ENCODE results near the gene ITGB5.

Gene ITGB5

DNA sequence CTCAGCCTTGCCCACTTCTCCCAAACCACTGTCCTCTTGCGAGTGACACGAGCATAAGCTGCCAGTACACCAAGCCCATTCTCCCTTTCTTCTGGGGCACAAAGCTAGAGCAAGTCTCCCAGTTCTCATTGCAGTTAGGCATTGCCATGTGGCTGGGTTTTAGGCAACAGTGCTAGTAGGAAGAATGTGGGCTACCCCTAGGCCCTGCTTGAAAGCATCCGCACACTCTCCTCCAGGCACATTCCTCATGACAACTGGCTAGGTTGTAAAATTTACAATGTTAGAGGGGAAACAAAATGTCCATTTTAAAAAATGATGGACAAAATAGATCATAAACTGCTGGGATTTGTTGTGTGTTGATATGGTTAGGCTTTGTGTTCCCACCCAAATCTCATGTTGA lies 19.7 kb downstream of the ITGB5 start:
- no peak for DNase-seq (ENCODE audit: low read depth in 2 of 2, low spot score in 1 of 2)

DNA sequence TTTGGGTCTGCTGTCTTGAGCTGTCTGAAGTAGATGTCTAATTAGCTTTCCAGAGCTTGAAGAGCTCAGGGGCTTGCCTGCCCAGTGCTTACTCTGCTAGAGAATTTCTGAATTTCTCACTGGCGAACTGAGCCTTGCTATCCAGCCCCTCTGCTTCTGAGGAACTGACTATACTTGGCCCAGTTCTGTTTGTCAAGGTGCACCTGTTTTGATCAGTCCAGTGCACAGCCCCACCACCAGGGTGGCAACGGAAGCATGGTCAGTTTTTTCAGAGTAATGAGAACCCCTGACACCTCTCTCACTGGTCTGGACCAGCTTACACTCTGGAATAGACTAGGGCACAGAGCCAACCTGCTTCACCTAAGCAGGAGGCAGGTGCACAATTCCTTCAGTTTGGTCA lies 25.2 kb downstream of the ITGB5 start:
- no peak for DNase-seq (ENCODE audit: low read depth in 2 of 2, low spot score in 1 of 2)

DNA sequence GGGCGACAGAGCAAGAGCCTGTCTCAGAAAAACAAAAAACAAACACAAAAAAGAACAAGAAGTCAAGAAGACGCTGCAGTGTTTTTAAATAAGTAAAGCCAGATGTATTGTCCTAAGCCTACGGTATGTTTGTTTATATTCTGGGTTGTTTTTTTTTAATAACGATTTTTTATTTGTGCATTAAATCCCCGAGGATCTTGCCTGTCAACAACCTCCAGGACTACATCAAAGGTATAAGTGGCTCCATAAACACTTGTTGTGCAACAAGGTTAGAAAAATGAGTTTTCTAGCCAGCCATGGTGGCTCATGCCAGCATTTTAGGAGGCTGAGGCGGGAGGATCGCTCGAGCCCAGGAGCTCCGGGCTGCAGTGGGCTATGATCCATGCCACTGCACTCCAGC lies 26.1 kb downstream of the ITGB5 start:
- DNase-seq (ENCODE audit: low read depth in 2 of 2, low spot score in 1 of 2) = no peak

GRCh38 chr3:124860599-124860998 lies 26.6 kb downstream of the ITGB5 start:
- no peak for DNase-seq (ENCODE audit: low read depth in 2 of 2, low spot score in 1 of 2)

- DNase-seq (ENCODE audit: low read depth in 2 of 2, low spot score in 1 of 2) = no peak
Measured at GRCh38 chr3:124859025-124859424, 28.1 kb downstream of the ITGB5 start.

DNA sequence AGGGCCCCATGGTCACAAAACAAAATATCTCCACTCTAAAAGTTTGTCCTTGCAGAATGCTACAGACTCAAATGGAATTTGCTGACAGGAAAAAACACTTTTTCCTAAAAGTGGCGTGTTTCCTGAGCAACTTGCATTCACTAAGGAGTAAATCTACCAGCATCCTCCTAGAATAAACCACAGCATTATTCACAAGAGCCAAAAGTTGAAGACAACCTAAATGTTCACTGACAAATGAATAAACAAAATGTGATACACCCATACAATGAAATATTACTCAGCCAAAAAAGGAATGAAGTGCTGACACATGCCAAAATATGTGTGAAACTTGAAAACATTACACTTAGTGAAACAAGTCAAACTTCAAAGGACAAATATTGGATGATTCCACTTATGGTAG lies 28.9 kb downstream of the ITGB5 start:
- DNase-seq (ENCODE audit: low read depth in 2 of 2, low spot score in 1 of 2) = no peak

DNA sequence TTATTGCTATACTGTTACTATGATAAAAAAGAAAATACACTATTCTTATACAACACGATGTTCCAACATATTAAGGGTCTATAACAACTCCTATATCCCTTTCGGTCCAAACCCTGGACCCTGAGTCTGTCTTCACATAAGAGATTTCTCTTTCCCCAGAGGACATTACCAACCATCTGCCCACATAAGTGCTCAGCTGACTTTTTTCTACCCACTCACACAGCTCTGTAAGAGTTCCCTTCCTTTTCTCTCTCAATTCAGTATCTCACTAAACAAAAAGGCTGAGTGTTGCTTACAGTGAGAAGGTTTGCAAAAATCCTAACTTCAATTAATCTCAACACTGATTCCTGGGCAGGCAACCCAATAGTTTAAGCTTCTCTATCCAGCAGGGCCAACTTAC lies 30.5 kb downstream of the ITGB5 start:
- DNase-seq (ENCODE audit: low read depth in 2 of 2, low spot score in 1 of 2) = no peak

DNA sequence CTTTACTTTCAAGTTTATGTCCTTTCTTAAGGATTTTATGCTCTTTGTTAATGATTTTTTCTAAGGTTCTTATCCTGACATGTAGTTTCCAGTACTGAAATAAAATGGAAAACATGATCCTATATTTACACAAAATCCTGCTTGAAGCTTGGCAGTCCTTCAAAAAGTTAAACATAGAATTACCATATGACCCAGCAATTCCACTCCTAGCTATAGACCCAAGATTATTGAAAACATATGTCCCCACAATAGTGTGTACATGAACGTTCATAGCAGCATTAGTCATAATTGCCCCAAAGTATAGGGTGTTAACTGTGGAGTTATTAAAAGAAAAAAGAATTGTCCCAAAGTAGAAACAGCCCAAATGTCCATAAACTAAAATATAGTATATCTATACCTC lies 33.2 kb downstream of the ITGB5 start:
- no peak for DNase-seq (ENCODE audit: low read depth in 2 of 2, low spot score in 1 of 2)

GRCh38 chr3:124853446-124853845 lies 33.7 kb downstream of the ITGB5 start:
- DNase-seq (ENCODE audit: low read depth in 2 of 2, low spot score in 1 of 2) = no peak

- DNase-seq (ENCODE audit: low read depth in 2 of 2, low spot score in 1 of 2) = no peak
Measured at GRCh38 chr3:124851905-124852304, 35.3 kb downstream of the ITGB5 start.

DNA sequence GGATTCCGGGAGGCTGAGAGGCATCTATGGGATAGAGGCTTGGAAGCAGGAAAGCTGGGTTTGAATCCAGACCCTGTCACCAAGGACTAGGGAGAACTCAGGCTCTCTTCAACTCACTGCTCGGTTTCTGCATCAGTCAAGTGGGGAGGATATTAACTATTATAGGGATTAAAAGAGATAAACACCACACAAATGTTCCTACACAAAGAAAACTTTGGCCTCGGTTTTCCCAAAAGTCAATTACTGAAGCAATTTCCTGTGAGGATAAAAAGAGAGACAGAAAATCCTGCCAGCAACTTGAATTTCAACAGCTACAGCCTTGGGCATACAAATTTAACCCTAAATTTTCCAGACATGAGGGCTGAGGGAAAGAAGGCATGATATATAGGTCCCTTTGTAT lies 36.0 kb downstream of the ITGB5 start:
- DNase-seq (ENCODE audit: low read depth in 2 of 2, low spot score in 1 of 2) = no peak

DNA sequence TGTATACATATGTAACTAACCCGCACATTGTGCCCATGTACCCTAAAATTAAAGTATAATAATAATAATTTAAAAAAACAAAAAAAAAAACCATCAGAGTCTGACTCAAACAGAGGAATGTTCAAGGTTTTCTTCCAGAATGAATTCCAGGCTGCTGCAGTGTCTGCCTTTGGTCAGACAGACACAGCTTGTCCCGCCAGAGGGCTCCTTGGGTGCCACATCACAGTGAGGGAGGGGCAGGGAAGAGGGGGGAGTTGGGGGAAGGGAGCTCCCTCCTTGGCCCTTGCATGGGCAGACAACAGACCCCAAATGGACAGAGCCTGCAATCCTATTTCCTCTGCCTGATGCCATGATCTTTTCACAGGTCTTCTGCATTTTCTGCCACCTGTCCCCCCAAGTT lies 36.5 kb downstream of the ITGB5 start:
- no peak for DNase-seq (ENCODE audit: low read depth in 2 of 2, low spot score in 1 of 2)

DNA sequence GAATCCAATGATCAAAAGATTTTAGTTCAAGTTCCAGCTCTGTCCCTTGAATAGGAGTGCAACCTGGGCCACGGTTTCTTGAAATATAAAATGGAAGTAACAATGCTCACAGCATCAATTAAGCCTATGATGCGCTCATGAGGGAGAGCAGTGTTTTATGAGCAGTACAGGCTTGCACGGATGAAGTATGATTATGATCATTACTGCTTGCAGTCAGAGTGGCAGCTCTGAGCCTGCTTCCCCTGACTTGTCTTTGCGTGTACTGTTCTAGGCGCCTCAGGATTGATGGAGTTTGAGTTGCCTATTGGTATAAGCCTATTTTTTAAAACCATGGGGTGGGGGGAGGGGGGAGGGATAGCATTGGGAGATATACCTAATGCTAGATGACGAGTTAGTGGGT lies 37.0 kb downstream of the ITGB5 start:
- DNase-seq (ENCODE audit: low read depth in 2 of 2, low spot score in 1 of 2) = no peak

GRCh38 chr3:124848300-124848699 lies 38.9 kb downstream of the ITGB5 start:
- DNase-seq (ENCODE audit: low read depth in 2 of 2, low spot score in 1 of 2) = no peak

- DNase-seq (ENCODE audit: low read depth in 2 of 2, low spot score in 1 of 2) = no peak
Measured at GRCh38 chr3:124847863-124848262, 39.3 kb downstream of the ITGB5 start.

- no peak for DNase-seq (ENCODE audit: low read depth in 2 of 2, low spot score in 1 of 2)
Measured at GRCh38 chr3:124847051-124847450, 40.1 kb downstream of the ITGB5 start.

DNA sequence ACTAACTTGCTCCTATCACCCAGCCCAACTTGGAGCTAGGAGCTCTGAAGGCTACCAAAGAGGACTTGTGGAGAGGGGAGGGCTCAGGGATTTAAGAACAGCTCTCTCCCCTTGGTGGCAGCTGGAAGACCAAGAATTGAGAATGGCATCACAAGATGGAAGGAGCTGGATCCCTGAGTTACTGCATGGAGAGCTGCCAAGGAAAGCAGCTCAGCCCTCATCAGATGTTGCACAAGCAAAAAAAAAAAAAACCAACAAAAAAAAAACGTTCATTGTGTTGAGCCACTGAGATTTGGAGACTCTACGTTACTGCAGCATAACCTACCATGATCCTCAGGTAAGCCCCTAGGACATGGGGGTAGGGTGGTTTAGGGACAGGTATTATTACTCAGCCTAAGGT lies 41.0 kb downstream of the ITGB5 start:
- no peak for DNase-seq (ENCODE audit: low read depth in 2 of 2, low spot score in 1 of 2)

GRCh38 chr3:124845406-124845805 lies 41.8 kb downstream of the ITGB5 start:
- DNase-seq (ENCODE audit: low read depth in 2 of 2, low spot score in 1 of 2) = no peak

GRCh38 chr3:124843506-124844177 lies 43.5 kb downstream of the ITGB5 start:
- DNase-seq (ENCODE audit: low read depth in 2 of 2, low spot score in 1 of 2) = no peak

DNA sequence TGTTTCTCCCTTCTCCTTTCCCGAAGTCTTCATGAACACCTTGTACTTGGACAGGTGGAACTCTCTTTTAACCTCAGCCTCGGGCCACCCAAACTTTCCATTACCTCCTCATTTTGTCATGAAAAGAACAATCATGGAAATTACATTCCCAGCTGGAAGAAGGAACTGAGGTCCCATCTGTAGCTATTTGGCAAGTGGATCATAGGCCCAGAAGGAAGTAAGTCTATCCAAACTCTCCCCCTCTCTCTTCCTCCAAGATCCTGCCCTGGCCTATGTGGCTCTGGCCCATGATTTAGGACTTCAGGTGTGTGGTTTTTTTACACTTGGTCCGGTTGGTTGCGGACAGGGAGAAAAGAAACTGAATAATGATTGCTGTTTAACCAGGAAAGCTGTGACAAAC lies 44.1 kb downstream of the ITGB5 start:
- no peak for DNase-seq (ENCODE audit: low read depth in 2 of 2, low spot score in 1 of 2)

DNA sequence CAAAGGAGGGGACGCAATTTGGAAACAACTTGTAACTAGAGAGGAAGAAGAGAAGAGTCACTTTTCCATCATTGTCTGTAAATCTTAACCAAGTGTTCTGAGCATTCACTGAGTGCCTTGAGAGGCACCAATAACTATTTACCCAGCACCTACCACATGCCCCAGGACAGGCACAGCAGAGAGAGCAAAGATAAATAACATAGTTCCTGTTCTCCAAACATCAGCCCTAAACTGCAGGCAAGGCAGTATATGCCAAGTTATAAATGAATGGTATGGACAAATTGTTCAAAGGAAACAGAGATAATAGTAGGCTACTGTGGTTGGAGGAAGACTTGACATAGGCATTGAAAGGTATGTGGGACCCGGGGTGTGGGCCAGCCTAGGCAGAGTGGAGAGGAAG lies 45.6 kb downstream of the ITGB5 start:
- no peak for DNase-seq (ENCODE audit: low read depth in 2 of 2, low spot score in 1 of 2)

- no peak for DNase-seq (ENCODE audit: low read depth in 2 of 2, low spot score in 1 of 2)
Measured at GRCh38 chr3:124840331-124840730, 46.8 kb downstream of the ITGB5 start.

GRCh38 chr3:124839896-124840295 lies 47.3 kb downstream of the ITGB5 start:
- no peak for DNase-seq (ENCODE audit: low read depth in 2 of 2, low spot score in 1 of 2)

DNA sequence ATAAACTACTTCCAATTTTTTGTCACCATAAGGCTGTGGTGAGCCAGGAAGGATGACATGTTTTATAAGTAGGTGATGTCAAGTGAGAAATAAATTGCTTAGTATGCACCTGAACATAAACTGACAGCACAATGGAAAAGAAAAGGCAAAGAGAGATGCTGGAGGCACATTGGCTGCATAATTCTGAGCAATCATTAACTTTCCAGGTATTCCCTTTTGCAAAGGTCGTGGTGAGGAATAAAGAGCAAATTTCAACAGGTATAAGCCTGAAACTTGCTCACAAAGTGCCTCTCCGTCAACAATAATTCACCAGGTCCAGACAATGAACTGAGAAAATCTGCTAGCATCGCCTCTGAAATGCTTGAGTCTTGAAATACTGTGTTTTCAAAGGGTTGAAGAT lies 48.2 kb downstream of the ITGB5 start:
- no peak for DNase-seq (ENCODE audit: low read depth in 2 of 2, low spot score in 1 of 2)

All from stimulated activated CD8-positive, alpha-beta memory T cell treated with anti-CD3 and anti-CD28 coated beads, Interleukin-4, amount 100 ng/mL, for 1 hour (primary cell).